ENCODE results near the gene WWC1. TPM values are rescaled to one million over a fixed set of nuclear protein-coding genes. Genes with fewer than 3 reads are reported as not detected.

Gene WWC1
- total RNA-seq, 1 donor from 2014 or later: 2.2 TPM

DNA sequence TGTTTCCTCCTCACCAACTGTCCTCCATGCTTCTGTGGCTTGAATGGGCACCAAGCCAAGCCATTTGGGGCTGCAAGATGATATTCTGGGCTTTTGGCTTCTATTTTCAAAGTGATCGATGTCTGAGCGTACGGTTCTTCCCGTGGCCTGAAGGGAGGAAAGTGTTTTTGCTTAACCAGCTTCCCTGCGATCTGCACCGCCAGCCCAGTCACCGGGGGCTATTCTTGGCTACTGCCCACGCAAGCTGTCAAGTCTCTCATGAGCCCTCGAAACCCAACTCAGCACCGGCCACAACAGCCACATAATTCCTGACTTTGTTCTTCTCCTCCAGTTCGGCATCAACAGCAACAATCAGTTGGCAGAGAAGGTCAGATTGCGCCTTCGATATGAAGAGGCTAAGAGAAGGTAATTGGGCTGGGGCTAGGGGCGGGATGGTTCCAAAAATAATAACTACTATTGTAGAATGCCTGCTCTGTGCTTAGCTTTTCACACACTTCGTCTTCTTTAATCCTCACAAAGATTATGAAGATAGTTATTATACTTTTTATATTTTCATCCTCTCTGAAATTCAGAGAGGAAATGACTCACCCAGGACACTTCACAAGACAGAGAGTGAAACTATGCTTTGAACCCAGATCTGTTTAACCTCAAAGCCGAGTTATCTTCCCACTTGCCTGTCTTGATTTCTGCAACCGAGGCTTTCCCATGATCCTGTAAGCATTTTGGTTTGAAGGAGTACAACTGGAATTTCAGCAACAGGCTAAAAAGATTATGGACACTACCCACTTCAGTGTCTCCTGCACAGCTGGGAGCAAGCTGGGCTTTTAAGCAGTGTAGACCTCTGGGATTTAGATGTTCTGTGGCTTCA lies 118.4 kb downstream of the WWC1 start:
- no peak overlapping the region for H3K27ac Mint-ChIP-seq (ENCODE audit: unreplicated experiment)
- H3K4me1 Mint-ChIP-seq (ENCODE audit: unreplicated experiment): peaks cover 24% of the 10 kb centered on the region
- no peaks in the 10 kb centered on the region for H3K9me3 Mint-ChIP-seq (ENCODE audit: unreplicated experiment)
- no peak overlapping the region for H3K4me3 Mint-ChIP-seq (ENCODE audit: unreplicated experiment)
- no peak for DNase-seq (ENCODE audit: extremely low spot score, unreplicated experiment)
- no peaks in the 10 kb centered on the region for H3K27me3 Mint-ChIP-seq (ENCODE audit: unreplicated experiment)
- TF ChIP-seq, protein P1, sequence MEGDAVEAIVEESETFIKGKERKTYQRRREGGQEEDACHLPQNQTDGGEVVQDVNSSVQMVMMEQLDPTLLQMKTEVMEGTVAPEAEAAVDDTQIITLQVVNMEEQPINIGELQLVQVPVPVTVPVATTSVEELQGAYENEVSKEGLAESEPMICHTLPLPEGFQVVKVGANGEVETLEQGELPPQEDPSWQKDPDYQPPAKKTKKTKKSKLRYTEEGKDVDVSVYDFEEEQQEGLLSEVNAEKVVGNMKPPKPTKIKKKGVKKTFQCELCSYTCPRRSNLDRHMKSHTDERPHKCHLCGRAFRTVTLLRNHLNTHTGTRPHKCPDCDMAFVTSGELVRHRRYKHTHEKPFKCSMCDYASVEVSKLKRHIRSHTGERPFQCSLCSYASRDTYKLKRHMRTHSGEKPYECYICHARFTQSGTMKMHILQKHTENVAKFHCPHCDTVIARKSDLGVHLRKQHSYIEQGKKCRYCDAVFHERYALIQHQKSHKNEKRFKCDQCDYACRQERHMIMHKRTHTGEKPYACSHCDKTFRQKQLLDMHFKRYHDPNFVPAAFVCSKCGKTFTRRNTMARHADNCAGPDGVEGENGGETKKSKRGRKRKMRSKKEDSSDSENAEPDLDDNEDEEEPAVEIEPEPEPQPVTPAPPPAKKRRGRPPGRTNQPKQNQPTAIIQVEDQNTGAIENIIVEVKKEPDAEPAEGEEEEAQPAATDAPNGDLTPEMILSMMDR (IDR thresholded peaks at IDR 0.05): no peak
- no peaks in the 10 kb centered on the region for H3K36me3 Mint-ChIP-seq (ENCODE audit: unreplicated experiment)

DNA sequence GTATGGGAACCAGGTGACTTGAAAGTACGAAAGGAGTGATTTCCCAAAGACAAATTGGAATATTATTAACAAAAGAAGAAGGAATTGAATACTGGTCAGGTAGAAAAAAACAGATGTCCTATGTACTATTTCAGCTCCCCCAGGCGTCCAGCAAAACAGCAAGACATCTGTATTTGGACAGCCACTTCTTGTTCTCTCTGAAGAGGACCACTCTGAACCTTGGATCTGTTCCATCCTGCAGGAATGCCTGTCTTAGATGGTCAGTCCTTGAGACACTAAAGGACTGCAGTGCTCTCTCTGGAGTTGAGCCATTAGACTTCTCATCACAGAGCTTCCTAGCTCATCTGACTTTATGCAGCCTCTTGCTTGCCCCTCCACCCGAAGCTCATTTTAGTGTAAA lies 120.4 kb downstream of the WWC1 start:
- H3K4me3 Mint-ChIP-seq (ENCODE audit: unreplicated experiment): no peak overlapping the region
- DNase-seq (ENCODE audit: extremely low spot score, unreplicated experiment): no peak
- H3K36me3 Mint-ChIP-seq (ENCODE audit: unreplicated experiment): no peaks in the 10 kb centered on the region
- no peaks in the 10 kb centered on the region for H3K27me3 Mint-ChIP-seq (ENCODE audit: unreplicated experiment)
- H3K27ac Mint-ChIP-seq (ENCODE audit: unreplicated experiment): no peak overlapping the region
- peaks cover 21% of the 10 kb centered on the region for H3K4me1 Mint-ChIP-seq (ENCODE audit: unreplicated experiment)
- TF ChIP-seq, protein P1 (IDR thresholded peaks at IDR 0.05): no peak
- no peaks in the 10 kb centered on the region for H3K9me3 Mint-ChIP-seq (ENCODE audit: unreplicated experiment)

DNA sequence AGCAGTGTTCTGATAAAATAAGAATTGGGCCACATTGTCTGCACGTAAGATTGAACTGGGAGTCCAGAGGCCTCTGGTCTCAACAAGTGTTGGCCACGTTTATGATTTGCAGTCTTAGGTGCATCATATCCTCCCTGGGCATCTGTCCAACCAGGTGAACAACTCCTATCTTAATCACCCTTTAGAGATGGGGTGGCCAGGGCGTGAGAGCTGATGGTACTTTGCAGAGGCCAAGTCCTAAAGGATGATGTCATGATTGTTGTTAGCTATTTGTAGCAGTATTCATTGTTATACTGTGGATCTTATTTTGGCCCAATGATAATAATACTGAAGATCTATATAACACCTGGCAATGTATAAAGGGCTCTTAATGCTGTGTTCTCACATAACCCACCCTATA lies 121.6 kb downstream of the WWC1 start:
- DNase-seq (ENCODE audit: extremely low spot score, unreplicated experiment): no peak
- Mint-ChIP-seq H3K4me3 (ENCODE audit: unreplicated experiment) (no peak overlapping the region), H3K27me3 (ENCODE audit: unreplicated experiment) (no peaks in the 10 kb centered on the region), H3K36me3 (ENCODE audit: unreplicated experiment) (no peaks in the 10 kb centered on the region), H3K27ac (ENCODE audit: unreplicated experiment) (no peak overlapping the region), H3K4me1 (ENCODE audit: unreplicated experiment) (peaks cover 21% of the 10 kb centered on the region), H3K9me3 (ENCODE audit: unreplicated experiment) (no peaks in the 10 kb centered on the region)
- TF ChIP-seq, protein P1 (IDR thresholded peaks at IDR 0.05): no peak

DNA sequence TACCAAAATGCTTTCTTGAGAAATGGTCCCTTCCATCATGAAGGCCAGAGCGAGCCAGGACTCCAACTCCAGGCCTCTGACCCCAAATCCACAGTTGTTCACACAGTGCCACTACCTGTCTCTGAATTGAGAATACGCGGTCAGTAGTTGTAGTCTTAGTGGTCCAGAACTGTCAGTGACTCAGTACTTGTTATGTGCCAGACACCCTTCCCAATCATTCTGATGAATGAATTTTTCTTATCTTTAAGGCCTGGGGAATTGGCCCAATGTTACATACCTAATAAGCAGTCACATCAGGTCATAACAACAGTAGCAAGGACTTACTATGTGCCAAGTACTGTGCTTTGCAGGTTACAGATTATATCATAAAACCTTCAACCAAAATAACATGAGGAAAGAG lies 122.2 kb downstream of the WWC1 start:
- DNase-seq (ENCODE audit: extremely low spot score, unreplicated experiment): no peak
- no peaks in the 10 kb centered on the region for H3K27me3 Mint-ChIP-seq (ENCODE audit: unreplicated experiment)
- no peaks in the 10 kb centered on the region for H3K9me3 Mint-ChIP-seq (ENCODE audit: unreplicated experiment)
- no peaks in the 10 kb centered on the region for H3K36me3 Mint-ChIP-seq (ENCODE audit: unreplicated experiment)
- no peak overlapping the region for H3K4me3 Mint-ChIP-seq (ENCODE audit: unreplicated experiment)
- peaks cover 21% of the 10 kb centered on the region for H3K4me1 Mint-ChIP-seq (ENCODE audit: unreplicated experiment)
- H3K27ac Mint-ChIP-seq (ENCODE audit: unreplicated experiment): no peak overlapping the region
- TF ChIP-seq, protein P1 (IDR thresholded peaks at IDR 0.05): no peak

DNA sequence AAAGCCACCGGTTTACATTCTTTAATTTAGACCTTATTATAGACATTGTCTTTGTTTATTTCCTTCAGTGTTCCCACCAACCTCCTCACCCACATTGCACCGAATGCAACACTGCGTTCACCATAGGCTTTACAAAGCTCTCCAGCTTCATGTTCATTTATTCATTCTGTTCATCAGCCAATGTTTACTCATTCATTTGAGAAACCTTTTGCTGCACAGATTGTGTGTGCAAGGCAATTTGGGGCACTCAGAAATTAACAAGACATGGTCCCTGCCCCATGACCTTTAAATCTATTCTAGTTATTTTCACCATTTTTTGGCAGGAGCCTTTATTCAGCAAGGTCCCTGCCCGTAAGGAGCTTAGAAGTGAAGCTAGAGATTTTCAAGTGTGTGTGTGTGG lies 124.0 kb downstream of the WWC1 start:
- DNase-seq (ENCODE audit: extremely low spot score, unreplicated experiment): no peak
- no peak overlapping the region for H3K27ac Mint-ChIP-seq (ENCODE audit: unreplicated experiment)
- TF ChIP-seq, protein P1 (IDR thresholded peaks at IDR 0.05): no peak
- no peak overlapping the region for H3K4me3 Mint-ChIP-seq (ENCODE audit: unreplicated experiment)
- H3K4me1 Mint-ChIP-seq (ENCODE audit: unreplicated experiment): peaks cover 4% of the 10 kb centered on the region
- H3K27me3 Mint-ChIP-seq (ENCODE audit: unreplicated experiment): no peaks in the 10 kb centered on the region
- no peaks in the 10 kb centered on the region for H3K9me3 Mint-ChIP-seq (ENCODE audit: unreplicated experiment)
- H3K36me3 Mint-ChIP-seq (ENCODE audit: unreplicated experiment): no peaks in the 10 kb centered on the region
